SK-N-MC (cell line): ENCODE data around the gene ZNF485.

ENCODE experiments used
- EZH2 ChIP-seq: fragments of 200-600 bp; sonication (generic); IDR thresholded peaks from one replicate; pipeline ENCODE4 v1.6.1; 2017; ENCODE audit warnings: antibody characterized with exemption
- POLR2AphosphoS5 ChIP-seq: IDR thresholded peaks from 2 replicates; pipeline ENCODE4 v1.6.1; 2012; ENCODE audit warnings: mild to moderate bottlenecking, low read depth, low read length, borderline replicate concordance

GRCh38 chr10:43574001-43574892 lies 32.0 kb upstream of the ZNF485 start, which contains the start of gene ZNF239:
- peak; percentile 60; the same call in 1 of the 2 replicates for TF ChIP-seq POLR2AphosphoS5
- TF ChIP-seq EZH2 = no peak
